ENCODE data around the gene WNK4.

The WNK4 gene

DNA sequence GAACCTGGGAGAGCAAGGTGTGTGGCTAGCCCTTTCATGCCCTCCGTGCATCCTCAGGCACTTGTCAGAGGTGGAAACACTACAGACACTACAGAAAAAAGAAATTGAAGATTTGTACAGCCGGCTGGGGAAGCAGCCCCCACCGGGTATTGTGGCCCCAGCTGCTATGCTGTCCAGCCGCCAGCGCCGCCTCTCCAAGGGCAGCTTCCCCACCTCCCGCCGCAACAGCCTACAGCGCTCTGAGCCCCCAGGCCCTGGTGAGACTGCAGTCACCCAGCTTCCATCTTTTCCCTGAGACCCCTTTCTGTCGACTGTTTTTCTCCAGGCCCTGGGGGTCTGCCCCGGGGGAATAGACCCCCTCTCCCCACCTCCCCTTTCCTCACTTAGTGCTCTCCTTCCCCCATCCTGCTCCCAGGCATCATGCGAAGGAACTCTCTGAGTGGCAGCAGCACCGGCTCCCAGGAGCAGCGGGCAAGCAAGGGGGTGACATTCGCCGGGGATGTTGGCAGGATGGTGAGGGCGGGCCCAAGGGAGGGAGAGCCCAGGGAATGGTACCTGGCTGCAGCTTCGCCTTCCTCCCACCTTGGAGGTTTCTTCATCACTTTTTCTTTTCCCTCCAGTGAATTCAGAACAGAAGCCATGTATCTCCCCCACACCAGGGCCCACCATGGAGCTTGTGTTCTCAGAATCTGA, 15.8 kb downstream of the WNK4 start:
- no peak for TF ChIP-seq CTCF (conservative IDR thresholded peaks at IDR 0.05; ENCODE audit: low read depth)
- POLR2A ChIA-PET (ENCODE audit: low non-redundant PET): interaction anchor here (0.6 kb wide), 1 partner anchor 258 kb away, joined by 9 read pairs; no protein-coding TSS in a partner anchor
- H3K27ac ChIP-seq: peak overlapping the region; percentile 43
- DNase-seq (ENCODE audit: low spot score): no peak
- CTCF ChIA-PET: interaction anchor here (1.2 kb wide), 1 partner anchor 10 kb away, joined by 3 read pairs; no protein-coding TSS in a partner anchor

- DNase-seq (ENCODE audit: low spot score): no peak
- POLR2A ChIA-PET (ENCODE audit: low non-redundant PET): no interaction called here
- CTCF ChIA-PET: no interaction called here
- no peak for TF ChIP-seq CTCF (conservative IDR thresholded peaks at IDR 0.05; ENCODE audit: low read depth)
- peak overlapping the region; percentile 65 for H3K27ac ChIP-seq
Measured at GRCh38 chr17:42797067-42798007, 16.9 kb downstream of the WNK4 start.

DNA sequence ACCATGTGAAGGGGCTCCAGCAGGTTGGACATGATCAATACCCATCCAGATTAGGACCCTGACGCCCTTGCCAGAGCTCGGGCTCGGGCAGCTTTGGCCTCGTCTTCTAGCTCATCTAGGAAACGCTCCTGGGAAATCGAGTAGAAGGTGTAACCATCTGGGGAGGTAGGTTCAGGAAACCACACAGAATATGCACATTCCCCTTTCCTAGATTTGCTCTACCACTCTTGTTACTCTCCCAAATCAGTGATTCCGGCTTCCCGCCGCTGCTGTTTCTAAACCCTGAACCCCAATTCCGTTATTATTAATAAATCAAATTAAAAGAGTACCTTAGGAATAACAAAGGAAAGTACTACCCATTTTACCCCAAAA, 17.6 kb downstream of the WNK4 start:
- no peak for DNase-seq (ENCODE audit: low spot score)
- CTCF ChIA-PET: no interaction called here
- peak overlapping the region; percentile 65 for H3K27ac ChIP-seq
- POLR2A ChIA-PET (ENCODE audit: low non-redundant PET): interaction anchor here (0.7 kb wide), 1 partner anchor 25 kb away, joined by 3 read pairs; the partner anchor contains the start of gene VPS25
- no peak for TF ChIP-seq CTCF (conservative IDR thresholded peaks at IDR 0.05; ENCODE audit: low read depth)

DNA sequence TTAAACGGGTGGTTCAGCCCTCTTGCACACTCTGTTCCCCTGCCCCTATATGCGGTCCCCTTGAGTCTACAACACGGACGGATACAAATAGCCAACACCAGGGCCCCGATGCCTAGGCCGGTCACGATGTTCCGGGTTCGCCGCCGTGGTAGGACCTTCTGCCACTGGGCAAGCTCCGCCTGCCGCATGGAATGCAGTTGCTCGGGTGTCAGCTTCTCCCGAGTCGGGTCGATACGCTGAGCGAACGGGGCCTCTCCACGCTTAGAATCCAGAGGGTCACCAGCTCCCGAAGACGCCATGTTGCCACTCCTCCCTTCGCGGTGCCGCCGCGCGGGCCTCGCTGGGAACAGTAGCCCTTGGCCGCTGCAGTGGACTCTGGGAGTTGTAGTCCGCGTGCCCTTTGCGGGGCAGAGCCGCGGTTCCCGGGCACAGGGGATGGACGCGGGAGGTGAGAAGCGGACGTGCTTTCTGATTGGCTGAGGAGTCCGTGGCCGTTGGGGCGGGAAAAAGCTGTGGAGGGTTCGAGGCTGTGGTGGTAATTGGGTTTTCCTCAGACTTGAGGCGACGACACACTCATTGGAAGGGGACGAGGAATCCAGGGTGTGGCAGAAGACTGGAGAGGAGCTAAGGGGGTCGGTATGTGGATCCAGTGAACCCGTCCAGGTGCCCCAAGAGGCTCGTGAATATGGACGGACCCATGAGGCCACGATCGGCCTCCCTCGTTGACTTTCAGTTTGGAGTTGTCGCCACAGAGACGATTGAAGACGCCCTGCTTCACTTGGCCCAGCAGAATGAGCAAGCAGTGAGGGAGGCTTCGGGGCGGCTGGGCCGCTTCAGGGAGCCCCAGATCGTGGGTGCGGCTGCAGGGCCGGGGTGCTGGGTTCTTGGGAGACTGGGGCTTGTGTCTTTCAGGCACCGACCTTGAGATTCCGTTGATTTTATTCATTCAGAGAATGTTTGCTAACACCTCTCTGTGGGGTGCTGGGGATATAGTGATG, 18.3 kb downstream of the WNK4 start, which contains the start of the genes CNTD1 and COA3:
TSS of gene CNTD1 (plus strand) at position 479 of the 998 bp plus-strand sequence. CDS start at position 686, 207 bp downstream.
TSS of gene COA3 (minus strand) at position 322 of the 998 bp plus-strand sequence. CDS start at position 299, 23 bp downstream.
- TF ChIP-seq CTCF (conservative IDR thresholded peaks at IDR 0.05; ENCODE audit: low read depth): no peak
- POLR2A ChIA-PET (ENCODE audit: low non-redundant PET): interaction anchor here (0.5 to 0.7 kb wide), 2 partner anchors 25 to 40 kb away, joined by 3 read pairs; partner anchors contain the start of gene VPS25
- peak; percentile 85 for DNase-seq (ENCODE audit: low spot score)
- H3K27ac ChIP-seq: peak within 1 kb of the TSS; percentile 65
- CTCF ChIA-PET: interaction anchor here (0.6 to 1.0 kb wide), 2 partner anchors 23 to 220 kb away, joined by 4 read pairs; no protein-coding TSS in a partner anchor

DNA sequence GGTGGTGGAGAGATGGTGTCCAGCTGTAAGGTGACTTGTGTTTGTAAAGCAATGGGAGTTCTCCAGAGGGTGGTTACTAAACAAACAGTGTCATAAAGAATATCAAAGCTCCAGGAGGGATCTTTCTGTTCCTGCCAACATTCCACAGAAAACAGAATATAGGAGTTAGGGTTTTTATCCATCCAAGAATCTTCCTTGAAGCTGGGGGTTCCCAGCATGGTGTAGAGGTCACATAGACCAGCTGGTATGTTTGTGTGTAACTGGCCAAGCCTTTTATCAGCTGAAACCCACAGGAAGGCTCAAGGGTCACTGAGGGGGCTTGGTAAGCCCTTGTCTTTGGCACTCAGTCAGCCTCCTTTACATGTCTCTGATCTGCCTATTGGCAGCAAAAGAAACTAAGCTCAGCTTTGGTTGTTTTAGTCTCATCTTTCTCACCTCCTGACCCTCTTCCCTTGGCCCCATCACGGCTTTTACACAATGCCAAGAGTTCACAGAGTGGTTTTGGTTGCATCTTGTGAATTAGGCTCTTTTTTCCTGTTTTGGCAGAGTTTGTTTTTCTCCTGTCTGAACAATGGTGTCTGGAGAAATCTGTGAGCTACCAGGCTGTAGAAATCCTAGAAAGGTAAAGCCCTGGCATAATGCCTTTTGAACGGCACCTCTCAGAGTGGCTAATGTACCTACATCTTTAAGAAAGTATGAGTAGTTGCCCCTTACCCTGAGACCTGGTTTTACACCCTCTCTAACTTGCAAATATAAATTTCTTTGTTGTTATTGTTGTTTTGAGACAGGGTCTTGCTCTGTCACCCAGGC, 22.9 kb downstream of the WNK4 start:
- no peak for DNase-seq (ENCODE audit: low spot score)
- TF ChIP-seq CTCF (conservative IDR thresholded peaks at IDR 0.05; ENCODE audit: low read depth): no peak
- ChIA-PET CTCF (interaction anchor here (0.6 to 1.0 kb wide), 3 partner anchors 21 to 225 kb away, joined by 3 to 4 read pairs (median 3); partner anchors contain the start of gene BECN1), POLR2A (ENCODE audit: low non-redundant PET) (no interaction called here)
- no peak overlapping the region for H3K27ac ChIP-seq
